Motor neuron (in vitro differentiated cells): ENCODE measurements around the gene ABCB11. TPM values are rescaled to one million over a fixed set of nuclear protein-coding genes. Genes with fewer than 3 reads are reported as not detected.
A peak's percentile ranks its signal among the peaks of the same experiment; 100 is the strongest.

Experiments
- ATAC-seq, 8 experiments: fragments of 200-7000 bp; cut with Tn5 transposase; replicated peaks in 6 of 8; 2 replicates each; pipeline ENCODE4 v1.8.0; 2021; ENCODE audit warnings: mild to moderate bottlenecking in 8 of 8, moderate library complexity in 8 of 8
- H3K27ac ChIP-seq, 2 donors: fragments of 250-450 bp; sonication (Bioruptor Pico); 2 replicates each; pipeline ENCODE4 v1.9.0; 2021; ENCODE audit warnings: antibody characterized with exemption in 2 of 2, mild to moderate bottlenecking in 2 of 2, moderate library complexity in 1 of 2
- H3K4me1 ChIP-seq, 2 donors: fragments of 250-450 bp; sonication (Bioruptor Pico); replicated peaks in 1 of 2; 2 replicates each; pipeline ENCODE4 v1.6.1; 2021; ENCODE audit warnings: antibody characterized with exemption in 2 of 2, mild to moderate bottlenecking in 2 of 2, moderate library complexity in 1 of 2
- H3K4me3 ChIP-seq, 5 donors: fragments of 250-450 bp; sonication (Bioruptor Pico); 2 replicates each; pipeline ENCODE4 v1.9.0; 2021; ENCODE audit warnings: antibody characterized with exemption in 5 of 5, mild to moderate bottlenecking in 5 of 5, moderate library complexity in 4 of 5
- WGBS, 10 experiments: fragments of 450-650 bp; shearing (Covaris generic); methylation state at CpG; one replicate each; pipeline ENCODE4 v1.0.0; 2022; 5-methylcytosine and 5-hydroxymethylcytosine counted together
- in situ Hi-C, 9 experiments: fragments of 400-800 bp; cut with MboI; loops; one replicate each; pipeline ENCODE4 v1.15.0; 2021; ENCODE audit warnings: low sequenced_read_pairs in 9 of 9, low pct_unique_long_range_greater_than_20kb in 2 of 9; ENCODE audit not compliant: unreplicated experiment in 9 of 9
- total RNA-seq, 8 experiments: library from RNA; unstranded; fragments of 300-600 nt; gene quantifications; 2 replicates each; pipeline versions ENCODE4 v1.2.3 to v1.2.4, GENCODE V29; 2022

ABCB11 gene
- total RNA-seq, 8 experiments from 2014 or later = 0.04 to 0.47 (median 0.10) TPM; not detected in 3

GRCh38 chr2:168926621-168927386 is 104.3 kb downstream of the ABCB11 start:
- no peak overlapping the region for H3K27ac ChIP-seq
- H3K4me1 ChIP-seq = no peaks in the 10 kb centered on the region
- no peak overlapping the region for H3K4me3 ChIP-seq
- ATAC-seq = no peak
- in situ Hi-C loops = no loop called here
- 0 to 100% (median 65%) methylated on average over 1 to 3 of the region's 3 CpGs; no CpG with 5 or more reads in 2 of the 10 experiments for WGBS, 10 experiments

GRCh38 chr2:168920504-168921157 is 110.5 kb downstream of the ABCB11 start:
- Histone ChIP-seq H3K27ac (no peak overlapping the region), H3K4me3 (no peak overlapping the region), H3K4me1 (no peaks in the 10 kb centered on the region)
- peak in 2 of 8 experiments; percentile 14 to 30 for ATAC-seq
- 2 to 49% (median 25%) methylated on average over 3 to 4 of the region's 4 CpGs for WGBS, 10 experiments
- in situ Hi-C loops = loop anchor here in 4 of 9 experiments (25.0 kb wide), 4 partner anchors 133 to 783 kb away; no protein-coding TSS in a partner anchor

- 41 to 100% (median 85%) methylated on average over 1 to 4 of the region's 4 CpGs; no CpG with 5 or more reads in 1 of the 10 experiments for WGBS, 10 experiments
- Histone ChIP-seq H3K27ac (no peak overlapping the region), H3K4me1 (peaks cover 0 to 11% of the 10 kb centered on the region in 2 donors), H3K4me3 (no peak overlapping the region)
- ATAC-seq = no peak
- in situ Hi-C loops = loop anchor here in 5 of 9 experiments (5.0 to 25.0 kb wide), 5 partner anchors 129 to 779 kb away; no protein-coding TSS in a partner anchor
Measured at GRCh38 chr2:168916331-168916675, 114.8 kb downstream of the ABCB11 start.

- in situ Hi-C loops = loop anchor here in 5 of 9 experiments (5.0 to 25.0 kb wide), 5 partner anchors 128 to 778 kb away; no protein-coding TSS in a partner anchor
- no peak for ATAC-seq
Measured at GRCh38 chr2:168915441-168916330, 115.4 kb downstream of the ABCB11 start.

GRCh38 chr2:168913495-168913894 is 117.6 kb downstream of the ABCB11 start:
- no peak for ATAC-seq
- WGBS, 10 experiments = 79 to 100% (median 90%) methylated on average over 2 to 4 of the region's 4 CpGs; no CpG with 5 or more reads in 5 of the 10 experiments
- in situ Hi-C loops = loop anchor here in 4 of 9 experiments (25.0 kb wide), 4 partner anchors 126 to 776 kb away; no protein-coding TSS in a partner anchor
- Histone ChIP-seq H3K4me3 (no peak overlapping the region), H3K4me1 (peaks cover 8 to 32% of the 10 kb centered on the region in 2 donors), H3K27ac (no peak overlapping the region)

More at GRCh38 chr2:168915441-168916330, 115.4 kb downstream of the ABCB11 start:
- Histone ChIP-seq H3K27ac (no peak overlapping the region), H3K4me1 (peaks cover 0 to 17% of the 10 kb centered on the region in 2 donors), H3K4me3 (no peak overlapping the region)
- 47 to 100% (median 93%) methylated on average over 1 to 3 of the region's 3 CpGs; no CpG with 5 or more reads in 1 of the 10 experiments for WGBS, 10 experiments

- Histone ChIP-seq H3K4me1 (peaks cover 8 to 32% of the 10 kb centered on the region in 2 donors), H3K27ac (no peak overlapping the region), H3K4me3 (no peak overlapping the region)
- 18 to 100% (median 52%) methylated on average over 2 to 15 of the region's 21 CpGs; no CpG with 5 or more reads in 3 of the 10 experiments for whole genome bisulfite sequencing, 10 experiments
- ATAC-seq = peak in 5 of 8 experiments; percentile 21 to 74 (median 69)
- in situ Hi-C loops = loop anchor here in 4 of 9 experiments (25.0 kb wide), 4 partner anchors 126 to 776 kb away; no protein-coding TSS in a partner anchor
Measured at GRCh38 chr2:168912901-168913369, 118.2 kb downstream of the ABCB11 start.

GRCh38 chr2:168912466-168912865 is 118.7 kb downstream of the ABCB11 start:
- 44 to 96% (median 72%) methylated on average over 2 to 6 of the region's 6 CpGs for WGBS, 10 experiments
- in situ Hi-C loops = loop anchor here in 4 of 9 experiments (25.0 kb wide), 4 partner anchors 125 to 775 kb away; no protein-coding TSS in a partner anchor
- H3K4me1 ChIP-seq = peaks cover 8 to 36% of the 10 kb centered on the region in 2 donors
- H3K27ac ChIP-seq = no peak overlapping the region
- no peak overlapping the region for H3K4me3 ChIP-seq
- ATAC-seq = peak in 1 of 8 experiments; percentile 41

GRCh38 chr2:168910330-168910729 is 120.8 kb downstream of the ABCB11 start:
- WGBS, 10 experiments = 0 to 40% (median 16%) methylated on average over 1 to 4 of the region's 5 CpGs
- in situ Hi-C loops = loop anchor here in 4 of 9 experiments (25.0 kb wide), 4 partner anchors 123 to 773 kb away; no protein-coding TSS in a partner anchor
- Histone ChIP-seq H3K27ac (peak overlapping the region; percentile 21 to 51), H3K4me1 (peaks cover 8 to 38% of the 10 kb centered on the region in 2 donors), H3K4me3 (no peak overlapping the region)
- peak in 4 of 8 experiments; percentile 40 to 61 (median 46) for ATAC-seq

- in situ Hi-C loops = loop anchor here in 4 of 9 experiments (25.0 kb wide), 4 partner anchors 121 to 771 kb away; no protein-coding TSS in a partner anchor
- 50 to 85% (median 67%) methylated on average over 1 to 7 of the region's 8 CpGs; no CpG with 5 or more reads in 3 of the 10 experiments for WGBS, 10 experiments
- H3K27ac ChIP-seq = no peak overlapping the region
- no peak overlapping the region for H3K4me3 ChIP-seq
- peaks cover 8 to 38% of the 10 kb centered on the region in 2 donors for H3K4me1 ChIP-seq
- peak in 3 of 8 experiments; percentile 20 to 47 (median 46) for ATAC-seq
Measured at GRCh38 chr2:168907940-168908662, 123.0 kb downstream of the ABCB11 start.

- Histone ChIP-seq H3K4me1 (peaks cover 0 to 7% of the 10 kb centered on the region in 2 donors), H3K4me3 (no peak overlapping the region), H3K27ac (no peak overlapping the region)
- 58 to 100% (median 100%) methylated on average over 1 to 3 of the region's 3 CpGs; no CpG with 5 or more reads in 3 of the 10 experiments for WGBS, 10 experiments
- ATAC-seq = no peak
- in situ Hi-C loops = loop anchor here in 4 of 9 experiments (25.0 kb wide), 4 partner anchors 117 to 767 kb away; no protein-coding TSS in a partner anchor
Measured at GRCh38 chr2:168904358-168904757, 126.8 kb downstream of the ABCB11 start.

- Histone ChIP-seq H3K4me3 (no peak overlapping the region), H3K4me1 (peaks cover 0 to 5% of the 10 kb centered on the region in 2 donors), H3K27ac (no peak overlapping the region)
- WGBS, 10 experiments = 10 to 100% (median 80%) methylated on average over 2 of the region's 2 CpGs; no CpG with 5 or more reads in 1 of the 10 experiments
- in situ Hi-C loops = loop anchor here in 4 of 9 experiments (25.0 kb wide), 4 partner anchors 117 to 767 kb away; no protein-coding TSS in a partner anchor
- no peak for ATAC-seq
Measured at GRCh38 chr2:168903888-168904287, 127.2 kb downstream of the ABCB11 start.
